ENCODE results near the gene CSF1.

DNA sequence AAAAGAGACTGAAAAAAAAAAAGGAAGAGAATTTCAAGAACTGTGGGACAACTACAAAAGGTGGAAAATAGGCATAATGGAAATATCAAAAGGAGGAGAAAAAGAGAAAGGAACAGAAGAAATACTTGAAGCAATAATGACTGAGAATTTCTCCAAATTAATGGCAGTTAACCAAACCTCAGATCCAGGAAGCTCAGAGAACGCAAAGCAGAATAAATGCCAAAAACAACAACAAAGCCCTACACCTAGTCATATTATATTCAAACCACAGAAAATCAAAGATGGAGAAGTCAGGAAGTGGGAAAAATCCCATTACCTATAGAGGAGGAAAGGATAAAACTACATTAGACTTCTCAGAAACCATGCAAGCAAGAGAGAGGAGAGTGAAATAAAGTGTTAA is 53.2 kb downstream of the CSF1 start:
- TF ChIP-seq, protein P1, sequence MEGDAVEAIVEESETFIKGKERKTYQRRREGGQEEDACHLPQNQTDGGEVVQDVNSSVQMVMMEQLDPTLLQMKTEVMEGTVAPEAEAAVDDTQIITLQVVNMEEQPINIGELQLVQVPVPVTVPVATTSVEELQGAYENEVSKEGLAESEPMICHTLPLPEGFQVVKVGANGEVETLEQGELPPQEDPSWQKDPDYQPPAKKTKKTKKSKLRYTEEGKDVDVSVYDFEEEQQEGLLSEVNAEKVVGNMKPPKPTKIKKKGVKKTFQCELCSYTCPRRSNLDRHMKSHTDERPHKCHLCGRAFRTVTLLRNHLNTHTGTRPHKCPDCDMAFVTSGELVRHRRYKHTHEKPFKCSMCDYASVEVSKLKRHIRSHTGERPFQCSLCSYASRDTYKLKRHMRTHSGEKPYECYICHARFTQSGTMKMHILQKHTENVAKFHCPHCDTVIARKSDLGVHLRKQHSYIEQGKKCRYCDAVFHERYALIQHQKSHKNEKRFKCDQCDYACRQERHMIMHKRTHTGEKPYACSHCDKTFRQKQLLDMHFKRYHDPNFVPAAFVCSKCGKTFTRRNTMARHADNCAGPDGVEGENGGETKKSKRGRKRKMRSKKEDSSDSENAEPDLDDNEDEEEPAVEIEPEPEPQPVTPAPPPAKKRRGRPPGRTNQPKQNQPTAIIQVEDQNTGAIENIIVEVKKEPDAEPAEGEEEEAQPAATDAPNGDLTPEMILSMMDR (optimal IDR thresholded peaks at IDR 0.05 in 1 of 3, IDR thresholded peaks at IDR 0.05 in 1 of 3, conservative IDR thresholded peaks at IDR 0.05 in 1 of 3; ENCODE audit: extremely low read depth in 1 of 3, insufficient read depth in 2 of 3, low read length in 3 of 3): no peak
- TF ChIP-seq EZH2 (IDR thresholded peaks at IDR 0.05; ENCODE audit: low read length): no peak

Data from keratinocyte (primary cell).